Endothelial cell of umbilical vein (primary cell): ENCODE results near the gene RAB10. TPM values are rescaled to one million over a fixed set of nuclear protein-coding genes. Genes with fewer than 3 reads are reported as not detected.
"Not testable (repeated sequence)": the region's sequence is repeated elsewhere in the genome, so short reads cannot be mapped to it uniquely, and the experiment has no call there.

ENCODE experiments used
- BruUV-seq: library from RNA; stranded (reverse); fragments of 400-500 nt; replicated peaks from 2 replicates; lab custom pipeline; 2021; lab: Mats Ljungman, UMichigan
- CTCF ChIA-PET: fragments of 300-600, 350-600 bp; sonication (Branson Sonifier 250); formaldehyde crosslinking; loops from one replicate; lab custom pipeline; 2021; ENCODE audit warnings: antibody characterized with exemption, inconsistent platforms; lab: Charles Lee
- POLR2A ChIA-PET: fragments of 300-600, 350-600 bp; sonication (Branson Sonifier 250); formaldehyde crosslinking; loops from one replicate; lab custom pipeline; 2021; ENCODE audit warnings: antibody characterized with exemption, inconsistent platforms; lab: Charles Lee
- DNase-seq: peaks from one replicate; pipeline ENCODE4 v3.0.0-alpha.2; 2011; ENCODE audit warnings: low read depth, low spot score
- FAIRE-seq: peaks from 2 replicates; lab custom pipeline; 2011; peaks lifted over from hg19 to GRCh38; lab: Jason Lieb, UNC
- H2AFZ ChIP-seq: 2 replicates; pipeline ENCODE4 v1.6.0; 2012; ENCODE audit warnings: low read depth, low read length, control low read depth, inconsistent platforms
- H3K27ac ChIP-seq: 2 replicates; pipeline ENCODE4 v1.5.1; 2011; ENCODE audit warnings: low read depth, mild to moderate bottlenecking, control low read depth, low read length, moderate library complexity; ENCODE audit not compliant: insufficient read depth
- H3K27me3 ChIP-seq, 2 experiments: 2 replicates each; pipeline versions ENCODE4 v1.6.0 to v1.6.1; 2011; ENCODE audit warnings: low read length in 2 of 2, mixed read lengths in 1 of 2; ENCODE audit not compliant: control insufficient read depth in 2 of 2, insufficient read depth in 2 of 2
- H3K36me3 ChIP-seq, 2 experiments: 2 replicates in 1 of 2; 3 replicates in 1 of 2; pipeline ENCODE4 v1.5.1; 2011; ENCODE audit warnings: low read length in 2 of 2, mild to moderate bottlenecking in 1 of 2, moderate library complexity in 1 of 2; ENCODE audit not compliant: control insufficient read depth in 2 of 2, insufficient read depth in 2 of 2; ENCODE audit errors: extremely low read depth in 1 of 2
- H3K4me1 ChIP-seq: 3 replicates; pipeline ENCODE4 v1.5.1; 2011; ENCODE audit warnings: mild to moderate bottlenecking, low read length; ENCODE audit not compliant: control insufficient read depth, insufficient read depth; ENCODE audit errors: extremely low read depth
- H3K4me2 ChIP-seq: 2 replicates; pipeline ENCODE4 v1.6.1; 2011; ENCODE audit warnings: low read length, control low read depth, mixed read lengths; ENCODE audit not compliant: insufficient read depth
- H3K4me3 ChIP-seq, 3 experiments: fragments of 200-600 bp in 1 of 3; sonication (generic), shearing (Covaris generic) in 1 of 3; replicated peaks in 1 of 3; 2 replicates each; pipeline ENCODE4 v1.5.1; 2011 to 2016; ENCODE audit warnings: control low read depth in 3 of 3, low read length in 3 of 3, mild to moderate bottlenecking in 2 of 3, inconsistent platforms in 1 of 3, low read depth in 1 of 3, moderate library complexity in 1 of 3; ENCODE audit not compliant: insufficient read depth in 1 of 3
- H3K79me2 ChIP-seq: 2 replicates; pipeline ENCODE4 v1.6.0; 2012; ENCODE audit warnings: low read length, inconsistent platforms; ENCODE audit not compliant: control insufficient read depth, insufficient read depth
- H3K9ac ChIP-seq: replicated peaks from 2 replicates; pipeline ENCODE3; 2011; ENCODE audit warnings: low read length, control low read depth; ENCODE audit not compliant: insufficient read depth; ENCODE audit errors: extremely low read depth
- H3K9me1 ChIP-seq: replicated peaks from 3 replicates; pipeline ENCODE4 v1.6.0; 2011; ENCODE audit warnings: mild to moderate bottlenecking, low read length; ENCODE audit not compliant: control insufficient read depth, insufficient read depth; ENCODE audit errors: extremely low read depth
- H3K9me3 ChIP-seq: replicated peaks from 2 replicates; pipeline ENCODE4 v1.5.1; 2012; ENCODE audit warnings: low read length, inconsistent platforms; ENCODE audit not compliant: control insufficient read depth, insufficient read depth
- H4K20me1 ChIP-seq: replicated peaks from 2 replicates; pipeline ENCODE3; 2011; ENCODE audit warnings: mild to moderate bottlenecking, low read length; ENCODE audit not compliant: control insufficient read depth, insufficient read depth; ENCODE audit errors: extremely low read depth
- JUN ChIP-seq: IDR thresholded peaks from 2 replicates; pipeline ENCODE4 v1.6.1; 2011; ENCODE audit warnings: borderline replicate concordance, low read depth; ENCODE audit not compliant: insufficient read length, insufficient read depth
- dilution Hi-C: fragments of 300-500 bp; cut with MboI; formaldehyde crosslinking; loops from one replicate; pipeline ENCODE4 v1.15.0; 2019; ENCODE audit warnings: low sequenced_read_pairs; ENCODE audit not compliant: extremely low pct_ligation_motif_present
- intact Hi-C: fragments of 100-400 bp; cut with micrococcal nuclease; formaldehyde crosslinking; loops from one replicate; pipeline ENCODE4 v1.10.0; 2022
- polyA plus RNA-seq, 4 experiments: library from polyadenylated mRNA; depleted of rRNA in 3 of 4; stranded (reverse) in 3 of 4; unstranded in 1 of 4; fragments of >200 nt; gene quantifications; 2 replicates each; pipeline versions ENCODE4 v1.2.1 to v1.2.3, GENCODE V29; 2011 to 2012; ENCODE audit warnings: missing spikeins in 1 of 4
- total RNA-seq: library from RNA; stranded (reverse); gene quantifications from 2 replicates; pipeline ENCODE4 v1.2.3, GENCODE V29; 2021
- TF ChIP-seq, protein P1 (sequence below), 2 donors: IDR thresholded peaks; 1 replicate in 1 of 2; 2 replicates in 1 of 2; pipeline ENCODE4 v1.5.1; 2011; ENCODE audit warnings: low read length in 2 of 2, mild to moderate bottlenecking in 2 of 2, moderate library complexity in 2 of 2, control low read depth in 1 of 2, inconsistent platforms in 1 of 2, low read depth in 1 of 2; ENCODE audit not compliant: insufficient read depth in 1 of 2; ENCODE audit errors: extremely low read depth in 1 of 2
- TF ChIP-seq, protein P2 (sequence below): IDR thresholded peaks from 2 replicates; pipeline ENCODE4 v1.6.1; 2011; ENCODE audit not compliant: insufficient read depth, insufficient read length

The RAB10 gene
- total and polyA plus RNA-seq, 2 donors (not counting 3 experiments of a cell fraction or from before 2014, with no cell fraction given), result 45.1 to 104 TPM

DNA sequence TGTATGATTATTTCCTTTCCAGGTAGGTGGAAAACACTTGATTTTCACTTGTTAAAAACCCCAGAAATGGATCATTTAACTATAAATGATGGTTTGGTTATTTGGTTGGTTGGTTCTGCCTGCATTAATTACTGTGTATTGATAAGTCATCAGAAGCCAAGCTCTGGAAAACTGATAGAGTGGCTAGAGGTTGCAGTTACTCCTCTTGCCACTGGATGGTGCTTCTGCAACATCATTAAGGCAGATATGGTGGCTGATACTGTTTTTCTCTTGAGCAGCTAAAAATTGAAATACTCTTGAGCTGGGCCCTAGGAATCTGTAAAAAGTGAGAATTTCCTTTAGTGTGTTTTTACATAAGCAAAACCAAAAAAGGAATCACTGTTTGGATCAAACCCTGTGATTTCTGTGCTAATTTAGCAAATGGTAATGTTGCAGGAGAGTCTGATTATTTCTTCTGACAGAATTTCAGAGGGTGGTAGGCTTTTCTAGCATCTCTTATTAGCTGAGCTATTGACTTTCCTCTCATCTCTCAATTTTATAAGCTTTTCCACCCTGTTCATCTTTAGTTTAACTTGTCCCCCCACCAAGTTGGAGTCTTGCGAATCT, 54.3 kb downstream of the RAB10 start:
- Histone ChIP-seq H3K27ac (no peak overlapping the region), H3K4me1 (no peaks in the 10 kb centered on the region), H3K9me1 (no peaks in the 10 kb centered on the region), H3K9ac (no peak overlapping the region), H3K4me2 (no peak overlapping the region), H3K4me3 (no peak overlapping the region), H2AFZ (no peak overlapping the region), H3K36me3 (no peaks in the 10 kb centered on the region), H3K9me3 (no peaks in the 10 kb centered on the region), H3K79me2 (peaks cover 89% of the 10 kb centered on the region), H4K20me1 (peaks cover 11% of the 10 kb centered on the region), H3K27me3 (no peaks in the 10 kb centered on the region)
- TF ChIP-seq, protein P1, sequence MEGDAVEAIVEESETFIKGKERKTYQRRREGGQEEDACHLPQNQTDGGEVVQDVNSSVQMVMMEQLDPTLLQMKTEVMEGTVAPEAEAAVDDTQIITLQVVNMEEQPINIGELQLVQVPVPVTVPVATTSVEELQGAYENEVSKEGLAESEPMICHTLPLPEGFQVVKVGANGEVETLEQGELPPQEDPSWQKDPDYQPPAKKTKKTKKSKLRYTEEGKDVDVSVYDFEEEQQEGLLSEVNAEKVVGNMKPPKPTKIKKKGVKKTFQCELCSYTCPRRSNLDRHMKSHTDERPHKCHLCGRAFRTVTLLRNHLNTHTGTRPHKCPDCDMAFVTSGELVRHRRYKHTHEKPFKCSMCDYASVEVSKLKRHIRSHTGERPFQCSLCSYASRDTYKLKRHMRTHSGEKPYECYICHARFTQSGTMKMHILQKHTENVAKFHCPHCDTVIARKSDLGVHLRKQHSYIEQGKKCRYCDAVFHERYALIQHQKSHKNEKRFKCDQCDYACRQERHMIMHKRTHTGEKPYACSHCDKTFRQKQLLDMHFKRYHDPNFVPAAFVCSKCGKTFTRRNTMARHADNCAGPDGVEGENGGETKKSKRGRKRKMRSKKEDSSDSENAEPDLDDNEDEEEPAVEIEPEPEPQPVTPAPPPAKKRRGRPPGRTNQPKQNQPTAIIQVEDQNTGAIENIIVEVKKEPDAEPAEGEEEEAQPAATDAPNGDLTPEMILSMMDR (IDR thresholded peaks at IDR 0.05; ENCODE audit: extremely low read depth in 1 of 2, insufficient read depth in 1 of 2, low read depth in 1 of 2, low read length in 2 of 2), result peak; percentile 56 to 63
- TF ChIP-seq JUN, result no peak
- TF ChIP-seq, protein P2, sequence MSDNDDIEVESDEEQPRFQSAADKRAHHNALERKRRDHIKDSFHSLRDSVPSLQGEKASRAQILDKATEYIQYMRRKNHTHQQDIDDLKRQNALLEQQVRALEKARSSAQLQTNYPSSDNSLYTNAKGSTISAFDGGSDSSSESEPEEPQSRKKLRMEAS, result no peak
- no TSS peak for BruUV-seq
- FAIRE-seq (peak; percentile 74), DNase-seq (peak; percentile 37)
- POLR2A ChIA-PET, result no interaction called here
- CTCF ChIA-PET, result interaction anchor here (0.7 to 4.3 kb wide), 33 partner anchors 9 to 380 kb away, joined by 3 to 47 read pairs (median 5); partner anchors contain the start of gene HADHA
- intact Hi-C loops (loop anchor here (1.0 to 5.0 kb wide), 4 partner anchors 57 to 242 kb away; no protein-coding TSS in a partner anchor), dilution Hi-C loops (no loop called here)

DNA sequence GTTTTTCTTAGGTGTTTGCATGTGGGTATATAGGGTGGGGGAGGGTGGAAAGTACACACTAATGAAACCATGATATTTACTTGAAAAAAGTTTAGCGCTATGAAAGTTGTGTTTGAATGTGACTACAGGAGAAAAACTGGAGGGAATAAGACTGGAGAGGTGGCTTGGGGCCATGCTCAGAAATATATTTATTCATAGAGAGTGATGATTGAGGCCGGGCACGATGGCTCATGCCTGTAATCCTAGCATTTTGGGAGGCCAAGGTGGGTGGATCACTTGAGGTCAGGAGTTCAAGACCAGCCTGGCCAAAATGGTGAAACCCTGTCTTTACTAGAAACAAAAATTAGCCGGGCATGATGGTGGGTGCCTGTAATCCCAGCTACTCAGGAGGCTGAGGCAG, 55.0 kb downstream of the RAB10 start:
- intact Hi-C loops, result loop anchor here (1.0 to 5.0 kb wide), 4 partner anchors 56 to 241 kb away; no protein-coding TSS in a partner anchor
- H2AFZ ChIP-seq, H3K27ac ChIP-seq, H3K36me3 ChIP-seq, H3K9me1 ChIP-seq, H3K9me3 ChIP-seq, BruUV-seq, FAIRE-seq, dilution Hi-C loops, H3K4me3 ChIP-seq, H3K4me1 ChIP-seq, H3K9ac ChIP-seq, H3K4me2 ChIP-seq, DNase-seq, H3K27me3 ChIP-seq, POLR2A ChIA-PET: not testable (repeated sequence)
- CTCF ChIA-PET, result interaction anchor here (1.4 to 1.7 kb wide), 3 partner anchors 14 to 29 kb away, joined by 5 to 12 read pairs (median 9); no protein-coding TSS in a partner anchor
- Histone ChIP-seq H4K20me1 (peaks cover 12% of the 10 kb centered on the region), H3K79me2 (peaks cover 91% of the 10 kb centered on the region)
